Liver (tissue), 2 donors: ENCODE data around the gene RELT.

Experiments
- GABPA ChIP-seq, 2 donors: IDR thresholded peaks in 1 of 2; conservative IDR thresholded peaks in 1 of 2; 2 replicates each; pipeline ENCODE4 v1.6.1; 2016; ENCODE audit warnings: antibody characterized with exemption in 2 of 2, mild to moderate bottlenecking in 1 of 2, moderate library complexity in 1 of 2
- REST ChIP-seq: IDR thresholded peaks from 2 replicates; pipeline ENCODE4 v1.6.1; 2016; ENCODE audit warnings: antibody characterized with exemption, mild to moderate bottlenecking
- donor health status: healthy.

GRCh38 chr11:73374151-73374550 lies 2.0 kb upstream of the RELT start:
- TF ChIP-seq GABPA (IDR thresholded peaks at IDR 0.05 in 1 of 2, conservative IDR thresholded peaks at IDR 0.05 in 1 of 2) (no peak), REST (no peak)
